Stimulated activated CD8-positive, alpha-beta memory T cell treated with anti-CD3 and anti-CD28 coated beads, Interleukin-15, amount 100 ng/mL, for 24 hours (primary cell): ENCODE measurements around the gene OPN1SW.

Experiments
- DNase-seq: peaks from one replicate; pipeline ENCODE4 v3.0.0-alpha.2; 2020; ENCODE audit warnings: low read depth

Gene OPN1SW

GRCh38 chr7:128793181-128793547 lies 17.6 kb upstream of the OPN1SW start:
- no peak for DNase-seq

- no peak for DNase-seq
Observed at GRCh38 chr7:128792471-128793180, 17.0 kb upstream of the OPN1SW start.

- no peak for DNase-seq
Observed at GRCh38 chr7:128791972-128792327, 16.4 kb upstream of the OPN1SW start.

DNA sequence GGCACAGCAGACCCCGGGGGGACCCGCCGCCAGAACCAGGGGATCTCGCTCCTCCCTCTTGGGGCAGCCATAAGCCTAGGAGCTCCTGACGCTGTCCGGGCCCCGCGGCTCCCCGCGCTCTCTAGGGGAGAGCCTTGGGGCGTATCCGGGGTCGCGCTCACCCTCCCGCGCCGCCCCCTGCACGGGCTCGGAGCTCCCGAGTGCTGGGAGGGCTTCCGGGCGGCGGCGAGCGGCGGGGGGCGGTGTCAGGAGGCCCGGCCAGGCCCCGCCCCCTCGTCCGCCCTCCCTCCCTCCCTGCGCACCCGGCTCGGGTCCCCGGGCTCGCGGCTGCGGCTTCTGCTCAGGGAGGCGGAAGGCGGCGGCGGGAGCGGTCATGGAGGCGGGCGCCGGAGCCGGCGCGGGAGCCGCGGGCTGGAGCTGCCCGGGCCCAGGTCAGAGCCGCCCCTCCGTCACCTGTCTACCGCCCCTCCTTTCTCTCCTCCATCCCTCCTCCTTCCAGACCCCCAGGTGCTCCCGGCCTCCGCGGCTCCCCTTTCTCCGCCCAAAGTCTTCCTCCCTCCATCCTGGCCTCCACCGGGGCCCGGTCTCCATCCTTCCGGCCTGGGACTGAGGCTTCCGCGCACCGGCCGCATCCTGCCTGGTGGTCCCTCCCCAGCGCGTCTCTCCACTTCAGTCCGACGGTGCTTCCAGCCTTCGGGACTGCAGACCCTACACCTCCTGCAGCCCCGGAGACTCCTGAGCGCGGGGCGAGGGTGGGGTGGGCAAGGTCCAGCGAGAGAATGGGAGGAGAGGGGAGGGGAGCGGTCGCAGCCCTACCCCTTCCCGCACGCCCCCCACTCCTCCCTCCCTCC lies 15.8 kb upstream of the OPN1SW start, which contains the start of gene CCDC136:
TSS of gene CCDC136 (plus strand) at position 848 of the 851 bp plus-strand sequence. CDS start 444 bp downstream, outside the sequence.
- DNase-seq: peak; percentile 52

DNA sequence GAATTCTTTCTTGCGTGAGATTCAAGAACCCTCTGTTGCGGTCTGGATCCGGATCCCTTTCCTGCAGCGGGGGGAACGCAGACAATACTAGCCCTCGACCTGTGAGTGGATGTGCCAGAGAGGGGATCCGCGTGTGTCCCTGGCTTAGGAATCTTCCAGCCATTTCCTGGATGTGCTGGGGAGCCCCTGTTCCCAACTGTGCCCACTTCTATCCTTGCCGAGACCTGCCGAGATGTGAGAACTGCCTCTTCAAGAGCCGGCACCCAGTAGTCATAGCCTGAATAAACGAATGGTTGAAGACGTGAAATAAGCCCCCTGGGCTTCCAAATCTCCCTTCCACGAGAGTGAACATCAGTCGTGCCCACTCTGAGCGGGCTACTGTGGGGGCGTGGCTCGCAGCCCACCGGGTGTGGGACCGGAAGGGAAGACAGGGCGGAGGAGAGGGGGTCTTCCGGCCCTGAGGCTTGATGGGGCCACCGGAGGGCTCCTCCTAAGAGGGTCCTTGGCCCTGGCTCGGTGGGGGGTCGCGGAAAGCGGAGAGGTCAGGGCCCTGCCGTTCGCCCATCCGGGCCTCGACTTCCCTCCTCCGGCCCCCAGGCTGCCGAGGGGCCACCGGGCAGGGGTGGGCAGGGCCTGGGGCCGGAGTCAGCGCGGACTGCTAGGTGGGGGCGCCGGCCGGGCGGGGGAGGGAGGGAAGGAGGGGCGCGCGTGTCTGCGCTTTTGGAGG lies 14.9 kb upstream of the OPN1SW start:
- DNase-seq: no peak

GRCh38 chr7:128788446-128789412 lies 13.1 kb upstream of the OPN1SW start:
- DNase-seq: no peak

- no peak for DNase-seq
Observed at GRCh38 chr7:128785738-128786137, 10.1 kb upstream of the OPN1SW start.

GRCh38 chr7:128783143-128783861 lies 7.7 kb upstream of the OPN1SW start:
- no peak for DNase-seq

GRCh38 chr7:128781851-128782250 lies 6.3 kb upstream of the OPN1SW start:
- no peak for DNase-seq

DNA sequence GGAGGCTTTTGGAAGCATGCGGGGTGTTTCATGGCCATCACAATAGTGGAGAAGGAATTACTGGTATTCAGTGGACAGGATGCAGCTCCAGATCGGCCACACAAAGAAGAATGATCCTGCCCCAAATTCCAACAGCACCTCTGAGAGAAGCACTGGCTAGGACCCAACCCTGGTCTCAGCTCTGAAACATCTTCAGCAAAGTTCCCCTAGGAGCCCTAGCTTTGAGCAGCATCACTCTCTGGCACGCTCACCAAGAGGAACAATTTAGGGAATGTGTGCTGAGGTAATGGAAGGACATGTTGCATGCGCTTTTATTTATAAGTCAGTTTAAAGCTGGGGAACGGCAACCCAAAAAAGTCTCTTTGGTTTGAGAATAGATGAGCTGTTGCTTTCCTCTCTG lies 5.5 kb upstream of the OPN1SW start:
- no peak for DNase-seq

- no peak for DNase-seq
Observed at GRCh38 chr7:128778946-128779345, 3.4 kb upstream of the OPN1SW start.

DNA sequence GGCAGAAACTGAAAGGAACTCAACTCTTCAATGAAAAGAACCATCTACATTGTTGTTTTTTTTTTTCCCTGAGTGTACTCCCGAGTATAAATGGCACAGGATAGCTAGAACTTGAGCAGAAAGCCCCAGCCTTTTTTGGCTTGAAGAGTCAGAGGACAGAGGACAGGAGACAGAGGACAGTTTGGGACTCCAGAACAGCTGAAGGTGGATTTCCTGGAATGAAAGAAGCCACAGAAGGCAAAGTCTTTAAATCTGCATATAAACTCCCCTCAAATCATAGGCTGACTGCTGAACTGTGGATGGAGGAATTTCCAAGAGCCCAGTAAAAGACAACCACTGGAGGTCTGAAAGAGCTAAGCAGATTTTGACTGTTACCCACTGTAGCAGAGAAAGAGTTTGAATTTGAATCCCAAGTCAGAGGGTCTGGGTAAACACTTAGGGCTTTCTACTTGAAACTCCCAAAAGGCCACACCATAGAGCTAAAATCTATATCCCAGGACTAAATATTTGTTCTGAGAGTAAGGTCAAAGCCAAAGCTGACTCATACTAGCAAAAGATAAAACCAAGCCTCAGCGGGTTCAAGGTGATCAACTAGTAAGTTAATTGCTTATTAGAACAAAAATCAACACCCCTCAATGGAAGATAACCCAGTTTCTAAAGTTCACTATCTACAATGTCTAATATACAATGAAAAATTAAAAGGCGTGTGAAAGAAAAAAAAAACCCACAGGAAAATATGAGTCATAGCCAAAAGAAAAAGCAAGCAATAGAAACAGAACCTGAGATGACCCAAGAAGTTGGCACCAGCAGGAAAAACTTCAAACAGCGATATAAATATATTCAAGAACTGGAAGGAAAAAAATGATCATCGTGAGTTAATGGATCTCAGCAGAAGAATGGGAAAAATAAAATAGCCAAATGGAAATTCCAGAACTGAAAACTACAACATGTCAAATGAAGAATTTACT lies 1.8 kb upstream of the OPN1SW start:
- DNase-seq: no peak

DNA sequence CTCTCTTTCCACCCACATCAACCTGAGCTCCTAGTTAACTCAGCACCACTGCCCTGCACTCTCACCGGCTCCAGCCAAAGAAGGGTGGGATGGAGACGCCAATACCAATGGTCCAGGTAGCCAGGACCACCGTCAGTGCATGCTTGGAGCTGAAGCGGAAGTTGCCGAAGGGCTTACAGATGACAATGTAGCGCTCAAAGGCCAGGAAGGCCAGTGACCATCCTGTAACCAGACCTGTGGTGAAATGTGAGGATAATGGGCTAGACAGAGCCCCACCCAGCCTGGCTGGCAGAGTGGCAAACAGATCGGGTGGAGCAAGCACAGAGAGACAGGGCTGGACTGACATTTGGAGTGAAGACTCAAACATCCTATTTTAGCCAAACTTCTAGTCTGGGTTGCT lies 673 bp downstream of the OPN1SW start:
- DNase-seq: no peak

DNA sequence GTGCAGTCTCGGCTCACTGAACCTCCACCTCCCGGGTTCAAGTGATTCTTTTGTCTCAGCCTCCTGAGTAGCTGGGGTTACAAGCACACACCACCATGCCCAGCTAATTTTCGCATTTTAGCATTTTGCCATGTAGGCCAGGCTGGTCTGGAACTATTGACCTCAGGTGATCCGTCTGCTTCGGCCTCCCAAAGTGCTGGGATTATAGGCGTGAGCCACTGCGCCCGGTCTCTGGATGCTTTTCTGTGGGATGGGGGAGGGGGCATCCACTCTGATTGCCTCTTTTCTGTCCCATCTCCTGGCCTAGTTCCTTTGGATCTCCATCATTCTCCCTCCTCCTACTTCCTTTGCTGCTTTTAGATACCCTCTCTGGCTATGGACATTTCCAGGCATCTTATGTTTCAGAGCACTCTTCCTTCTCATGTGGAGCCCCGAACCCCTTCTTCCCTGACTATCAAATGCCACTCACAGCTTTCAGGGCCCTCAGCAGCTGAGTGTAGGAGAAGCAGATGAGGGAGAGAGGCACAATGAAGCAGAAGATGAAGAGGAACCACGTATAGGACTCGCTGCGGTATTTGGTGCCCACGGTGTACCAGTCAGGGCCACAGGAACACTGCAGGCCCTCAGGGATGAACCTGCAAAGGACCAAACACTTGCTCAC lies 1.4 kb downstream of the OPN1SW start:
- DNase-seq: no peak

- DNase-seq: no peak
Observed at GRCh38 chr7:128773604-128774003, 2.0 kb downstream of the OPN1SW start.

DNA sequence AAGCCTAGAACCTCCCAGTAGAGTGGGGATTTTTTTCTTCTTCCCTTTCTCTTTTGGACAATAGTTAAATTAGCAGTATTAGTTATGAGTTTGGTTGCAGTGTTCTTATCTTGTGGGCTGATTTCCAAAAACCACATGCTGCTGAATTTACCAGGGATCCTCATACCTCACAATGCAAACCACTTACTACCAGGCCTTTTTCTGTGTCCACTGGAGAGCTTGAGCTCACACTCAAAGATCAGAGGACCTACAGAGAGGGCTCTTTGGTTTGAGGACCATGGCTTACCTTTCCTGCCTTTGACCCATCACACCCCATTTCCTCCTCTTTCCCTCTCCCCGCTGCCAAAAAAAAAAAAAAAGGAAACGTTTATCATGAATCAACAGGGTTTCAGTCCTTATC lies 5.4 kb downstream of the OPN1SW start:
- DNase-seq: no peak

GRCh38 chr7:128767475-128768110 lies 8.0 kb downstream of the OPN1SW start:
- no peak for DNase-seq

- DNase-seq: no peak
Observed at GRCh38 chr7:128763541-128763940, 12.1 kb downstream of the OPN1SW start.

GRCh38 chr7:128759242-128759641 lies 16.4 kb downstream of the OPN1SW start:
- no peak for DNase-seq
